ENCODE measurements around the gene FITM1. TPM values are rescaled to one million over a fixed set of nuclear protein-coding genes. Genes with fewer than 3 reads are reported as not detected.

The FITM1 gene
- total and polyA plus RNA-seq, 12 donors = 4.6 to 25.7 (median 10.4) TPM

DNA sequence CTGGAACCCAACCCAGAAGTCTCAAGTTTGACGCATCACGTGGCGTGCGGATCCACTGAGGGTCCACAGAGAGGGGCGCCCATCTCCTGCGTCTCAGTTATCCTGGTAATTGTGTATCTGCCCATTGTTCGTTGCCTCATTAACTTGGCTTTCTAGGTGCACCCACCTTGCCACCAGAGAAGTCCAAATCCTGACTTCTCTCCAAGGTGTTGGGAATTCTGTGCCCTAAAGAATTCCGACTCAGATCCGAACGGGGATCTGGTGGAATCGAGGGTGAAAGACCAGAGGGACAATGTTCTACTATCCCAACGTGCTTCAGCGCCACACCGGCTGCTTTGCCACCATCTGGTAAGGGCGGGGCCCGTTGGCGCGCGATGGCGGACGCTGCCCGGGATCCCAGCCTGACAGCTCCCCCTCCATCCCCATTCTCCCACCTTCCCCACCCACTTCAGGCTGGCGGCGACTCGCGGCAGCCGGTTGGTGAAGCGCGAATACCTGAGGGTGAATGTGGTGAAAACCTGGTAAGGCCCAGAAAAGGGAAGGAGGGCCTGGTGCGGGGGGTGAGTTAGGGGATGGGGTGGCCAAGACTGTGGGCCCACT, 41.9 kb downstream of the FITM1 start:
- Histone ChIP-seq H3K4me3 (peak overlapping the region in 1 of 4 donors; percentile 38), H3K4me1 (replicated peaks in 1 of 2) (peaks cover 0 to 6% of the 10 kb centered on the region in 2 donors), H3K9me3 (replicated peaks in 1 of 3) (no peaks in the 10 kb centered on the region), H3K36me3 (replicated peaks in 1 of 2) (peaks cover 0 to 18% of the 10 kb centered on the region in 2 donors), H3K27me3 (no peaks in the 10 kb centered on the region), H3K27ac (peak overlapping the region in 1 of 5 donors; percentile 54)
- no peak for DNase-seq
- intact Hi-C loops (cut with DNase I) = no loop called here
- WGBS, 4 donors = 59 to 70% (median 65%) methylated on average over 21 to 30 of the region's 30 CpGs
- no peak for TF ChIP-seq POLR2A (IDR thresholded peaks at IDR 0.05)
- TF ChIP-seq, protein P1, sequence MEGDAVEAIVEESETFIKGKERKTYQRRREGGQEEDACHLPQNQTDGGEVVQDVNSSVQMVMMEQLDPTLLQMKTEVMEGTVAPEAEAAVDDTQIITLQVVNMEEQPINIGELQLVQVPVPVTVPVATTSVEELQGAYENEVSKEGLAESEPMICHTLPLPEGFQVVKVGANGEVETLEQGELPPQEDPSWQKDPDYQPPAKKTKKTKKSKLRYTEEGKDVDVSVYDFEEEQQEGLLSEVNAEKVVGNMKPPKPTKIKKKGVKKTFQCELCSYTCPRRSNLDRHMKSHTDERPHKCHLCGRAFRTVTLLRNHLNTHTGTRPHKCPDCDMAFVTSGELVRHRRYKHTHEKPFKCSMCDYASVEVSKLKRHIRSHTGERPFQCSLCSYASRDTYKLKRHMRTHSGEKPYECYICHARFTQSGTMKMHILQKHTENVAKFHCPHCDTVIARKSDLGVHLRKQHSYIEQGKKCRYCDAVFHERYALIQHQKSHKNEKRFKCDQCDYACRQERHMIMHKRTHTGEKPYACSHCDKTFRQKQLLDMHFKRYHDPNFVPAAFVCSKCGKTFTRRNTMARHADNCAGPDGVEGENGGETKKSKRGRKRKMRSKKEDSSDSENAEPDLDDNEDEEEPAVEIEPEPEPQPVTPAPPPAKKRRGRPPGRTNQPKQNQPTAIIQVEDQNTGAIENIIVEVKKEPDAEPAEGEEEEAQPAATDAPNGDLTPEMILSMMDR (IDR thresholded peaks at IDR 0.05) = no peak

DNA sequence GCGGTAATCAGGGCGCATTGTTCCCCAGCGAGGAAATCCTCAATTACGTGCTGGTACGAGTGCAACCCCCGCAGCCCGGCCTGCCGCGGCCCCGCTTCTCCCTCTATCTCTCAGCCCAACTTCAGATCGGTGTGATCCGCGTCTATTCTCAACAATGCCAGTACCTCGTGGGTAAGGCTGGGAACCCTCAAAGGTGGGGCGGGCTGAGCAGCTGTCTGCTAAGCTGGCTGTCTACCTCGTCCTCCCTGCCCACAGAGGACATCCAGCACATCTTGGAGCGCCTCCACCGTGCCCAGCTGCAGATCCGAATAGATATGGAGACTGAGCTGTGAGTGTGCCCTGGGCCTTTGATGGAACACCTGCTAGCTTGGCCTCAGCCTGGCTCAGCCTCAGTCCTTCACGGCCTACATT, 42.4 kb downstream of the FITM1 start:
- peaks cover 0 to 17% of the 10 kb centered on the region in 2 donors for H3K36me3 ChIP-seq (replicated peaks in 1 of 2)

GRCh38 chr14:24176599-24176998, 46.1 kb downstream of the FITM1 start:
- no peaks in the 10 kb centered on the region for H3K9me3 ChIP-seq (replicated peaks in 1 of 3)
- H3K27ac ChIP-seq = no peak overlapping the region
- peaks cover 13 to 23% of the 10 kb centered on the region in 2 donors for H3K4me1 ChIP-seq (replicated peaks in 1 of 2)
- intact Hi-C loops (cut with DNase I) = no loop called here
- no peak for TF ChIP-seq POLR2A (IDR thresholded peaks at IDR 0.05)
- TF ChIP-seq, protein P1 (IDR thresholded peaks at IDR 0.05) = no peak
- DNase-seq = no peak
- no peak overlapping the region for H3K4me3 ChIP-seq
- H3K27me3 ChIP-seq = no peaks in the 10 kb centered on the region
- WGBS, 4 donors = 90 to 97% (median 94%) methylated on average over 5 of the region's 5 CpGs
- peaks cover 0 to 50% of the 10 kb centered on the region in 2 donors for H3K36me3 ChIP-seq (replicated peaks in 1 of 2)

More for the DNA sequence above, 42.4 kb downstream of the FITM1 start:
- Histone ChIP-seq H3K27me3 (no peaks in the 10 kb centered on the region), H3K4me1 (replicated peaks in 1 of 2) (peaks cover 0 to 6% of the 10 kb centered on the region in 2 donors), H3K27ac (no peak overlapping the region), H3K9me3 (replicated peaks in 1 of 3) (no peaks in the 10 kb centered on the region), H3K4me3 (no peak overlapping the region)
- DNase-seq = no peak
- TF ChIP-seq, protein P1 (IDR thresholded peaks at IDR 0.05) = no peak
- TF ChIP-seq POLR2A (IDR thresholded peaks at IDR 0.05) = no peak
- intact Hi-C loops (cut with DNase I) = no loop called here
- WGBS, 4 donors = 62 to 84% (median 83%) methylated on average over 5 to 20 of the region's 20 CpGs

DNA sequence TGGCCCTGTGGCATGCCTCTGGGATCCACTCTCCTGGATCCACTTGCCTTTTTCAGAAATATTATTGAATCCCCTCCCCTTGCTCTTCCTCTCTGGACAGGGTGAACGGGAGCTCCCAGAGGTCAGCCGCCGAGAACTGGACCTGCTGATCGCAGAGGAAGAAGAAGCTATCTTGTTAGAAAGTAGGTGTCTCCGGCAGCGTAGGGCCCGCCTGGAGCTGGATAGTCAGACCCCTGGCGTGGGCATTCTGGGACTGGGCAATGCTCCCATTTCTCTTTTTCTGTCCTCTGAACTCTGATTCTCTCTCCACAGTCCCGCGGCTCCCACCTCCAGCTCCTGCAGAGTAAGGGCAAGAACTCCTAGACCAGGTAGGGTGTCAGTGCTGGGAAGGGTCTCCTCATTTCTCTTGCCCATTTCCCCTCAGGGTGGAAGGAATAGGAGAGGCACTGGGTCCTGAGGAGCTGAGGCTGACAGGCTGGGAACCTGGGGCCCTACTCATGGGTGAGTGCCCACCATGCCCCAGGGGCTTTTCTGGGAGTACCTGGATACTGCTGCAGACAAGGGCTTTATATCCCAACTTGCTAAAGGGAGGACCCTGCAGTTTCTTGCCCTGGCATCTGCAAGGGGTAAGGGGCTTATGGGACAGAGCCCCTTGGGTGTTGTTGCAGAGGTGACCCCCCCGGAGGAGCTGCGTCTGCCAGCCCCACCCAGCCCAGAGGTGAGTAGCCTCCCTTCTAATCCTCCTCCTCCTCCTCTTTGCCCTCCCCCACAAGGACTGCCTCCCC, 46.8 kb downstream of the FITM1 start:
- Histone ChIP-seq H3K36me3 (replicated peaks in 1 of 2) (peaks cover 0 to 57% of the 10 kb centered on the region in 2 donors), H3K27ac (no peak overlapping the region), H3K27me3 (no peaks in the 10 kb centered on the region), H3K4me1 (replicated peaks in 1 of 2) (peaks cover 13 to 23% of the 10 kb centered on the region in 2 donors), H3K4me3 (no peak overlapping the region), H3K9me3 (replicated peaks in 1 of 3) (no peaks in the 10 kb centered on the region)
- intact Hi-C loops (cut with DNase I) = no loop called here
- 89 to 93% (median 91%) methylated on average over 11 to 12 of the region's 12 CpGs for WGBS, 4 donors
- no peak for DNase-seq
- TF ChIP-seq, protein P1 (IDR thresholded peaks at IDR 0.05) = no peak
- no peak for TF ChIP-seq POLR2A (IDR thresholded peaks at IDR 0.05)
